IMR-90 (cell line): ENCODE data around the gene PCDH12. TPM values are rescaled to one million over a fixed set of nuclear protein-coding genes. Genes with fewer than 3 reads are reported as not detected.

Experiments used
- ATAC-seq: fragments of 200-7000 bp; cut with Tn5 transposase; 2 replicates; pipeline ENCODE4 v1.9.1; 2020; ENCODE audit warnings: low read depth, mild to moderate bottlenecking, moderate library complexity
- BruUV-seq: library from RNA; stranded (reverse); fragments of 400-500 nt; replicated peaks from 2 replicates; lab custom pipeline; 2021; lab: Mats Ljungman, UMichigan
- CTCF ChIA-PET: fragments of 300-600 bp; formaldehyde crosslinking; extraction: SDS; loops from one replicate; lab custom pipeline; 2021; ENCODE audit warnings: antibody characterized with exemption; lab: Yijun Ruan, JAX
- POLR2A ChIA-PET: fragments of 300-600 bp; sonication (Branson Sonifier 250); formaldehyde crosslinking; loops from one replicate; lab custom pipeline; 2022; ENCODE audit warnings: antibody characterized with exemption; ENCODE audit not compliant: unreplicated experiment; lab: Charles Lee
- DNase-seq: peaks from one replicate; pipeline ENCODE4 v3.0.0; 2013
- H2AFZ ChIP-seq: replicated peaks from 2 replicates; pipeline ENCODE3; 2013; ENCODE audit warnings: low read length, mild to moderate bottlenecking; ENCODE audit not compliant: poor library complexity
- H2AK5ac ChIP-seq: 2 replicates; pipeline ENCODE4 v1.6.1; 2013; ENCODE audit warnings: low read depth, low read length, inconsistent platforms
- H2AK9ac ChIP-seq: replicated peaks from 2 replicates; pipeline ENCODE3; 2013; ENCODE audit warnings: mild to moderate bottlenecking, low read depth, low read length, moderate library complexity; ENCODE audit not compliant: poor library complexity
- H2BK120ac ChIP-seq: 2 replicates; pipeline ENCODE4 v1.6.1; 2013; ENCODE audit warnings: low read depth, low read length, inconsistent platforms
- H2BK15ac ChIP-seq: 3 replicates; pipeline ENCODE4 v1.6.1; 2013; ENCODE audit warnings: low read depth, low read length, inconsistent platforms
- H2BK20ac ChIP-seq: 2 replicates; pipeline ENCODE4 v1.6.1; 2013; ENCODE audit warnings: low read depth, mild to moderate bottlenecking, inconsistent platforms, low read length, moderate library complexity
- H2BK5ac ChIP-seq: 2 replicates; pipeline ENCODE4 v1.6.1; 2013; ENCODE audit warnings: mild to moderate bottlenecking, low read depth, low read length, inconsistent platforms; ENCODE audit not compliant: poor library complexity, severe bottlenecking
- H3K14ac ChIP-seq: replicated peaks from 2 replicates; pipeline ENCODE4 v1.6.1; 2013; ENCODE audit warnings: low read depth, low read length, inconsistent platforms
- H3K18ac ChIP-seq: 2 replicates; pipeline ENCODE4 v1.6.1; 2013; ENCODE audit warnings: low read depth, low read length, control low read depth
- H3K23ac ChIP-seq: 2 replicates; pipeline ENCODE4 v1.6.1; 2013; ENCODE audit warnings: low read depth, low read length, inconsistent platforms
- H3K27ac ChIP-seq: 2 replicates; pipeline ENCODE4 v1.5.1; 2013; ENCODE audit warnings: mild to moderate bottlenecking, control low read depth, low read length; ENCODE audit not compliant: insufficient read depth
- H3K27me3 ChIP-seq: 2 replicates; pipeline ENCODE4 v1.6.1; 2013; ENCODE audit warnings: low read length; ENCODE audit not compliant: control insufficient read depth, insufficient read depth
- H3K36me3 ChIP-seq: 2 replicates; pipeline ENCODE4 v1.6.1; 2013; ENCODE audit warnings: low read length, mixed read lengths; ENCODE audit not compliant: control insufficient read depth, insufficient read depth
- H3K4ac ChIP-seq: 2 replicates; pipeline ENCODE4 v1.6.1; 2013; ENCODE audit warnings: low read depth, low read length, inconsistent platforms
- H3K4me1 ChIP-seq: 2 replicates; pipeline ENCODE4 v1.6.1; 2013; ENCODE audit warnings: low read length, mixed read lengths; ENCODE audit not compliant: control insufficient read depth, insufficient read depth
- H3K4me2 ChIP-seq: 2 replicates; pipeline ENCODE4 v1.6.1; 2013; ENCODE audit warnings: low read depth, mild to moderate bottlenecking, control low read depth, low read length, moderate library complexity
- H3K4me3 ChIP-seq: 2 replicates; pipeline ENCODE4 v1.5.1; 2013; ENCODE audit warnings: low read depth, mild to moderate bottlenecking, control low read depth, low read length, moderate library complexity; ENCODE audit not compliant: insufficient read depth
- H3K56ac ChIP-seq: 2 replicates; pipeline ENCODE4 v1.6.1; 2013; ENCODE audit warnings: low read length, inconsistent platforms; ENCODE audit not compliant: insufficient read depth; ENCODE audit errors: extremely low read depth
- H3K79me1 ChIP-seq, 2 experiments: 2 replicates each; pipeline ENCODE4 v1.6.1; 2013; ENCODE audit warnings: low read length in 2 of 2, inconsistent platforms in 1 of 2, low read depth in 1 of 2
- H3K9ac ChIP-seq: 2 replicates; pipeline ENCODE4 v1.6.1; 2013; ENCODE audit warnings: low read depth, low read length, control low read depth
- H3K9me1 ChIP-seq: 2 replicates; pipeline ENCODE4 v1.6.1; 2013; ENCODE audit warnings: low read length, inconsistent platforms; ENCODE audit not compliant: insufficient read depth
- H3K9me3 ChIP-seq: 2 replicates; pipeline ENCODE4 v1.6.1; 2013; ENCODE audit warnings: low read length; ENCODE audit not compliant: control insufficient read depth, insufficient read depth
- H4K20me1 ChIP-seq: 2 replicates; pipeline ENCODE4 v1.6.1; 2013; ENCODE audit warnings: low read length, inconsistent platforms; ENCODE audit not compliant: insufficient read depth
- H4K5ac ChIP-seq: 2 replicates; pipeline ENCODE4 v1.6.1; 2013; ENCODE audit warnings: mild to moderate bottlenecking, low read depth, low read length, control low read depth
- H4K8ac ChIP-seq, 2 experiments: 2 replicates each; pipeline ENCODE4 v1.6.1; 2013; ENCODE audit warnings: low read depth in 2 of 2, low read length in 2 of 2, control low read depth in 1 of 2, inconsistent platforms in 1 of 2
- H4K91ac ChIP-seq: 2 replicates; pipeline ENCODE4 v1.6.1; 2013; ENCODE audit warnings: low read depth, low read length, inconsistent platforms; ENCODE audit not compliant: insufficient read depth
- CTCF ChIP-seq: conservative IDR thresholded peaks from 2 replicates; pipeline ENCODE4 v1.5.1; 2012; ENCODE audit warnings: mild to moderate bottlenecking, low read depth, low read length, improper control_type of control experiment
- ELK1 ChIP-seq: fragments of 150-350 bp; IDR thresholded peaks from 2 replicates; pipeline ENCODE4 v1.6.1; 2016; ENCODE audit warnings: low read depth, mild to moderate bottlenecking, low read length, moderate library complexity, borderline replicate concordance
- FOS ChIP-seq: fragments of 150-350 bp; IDR thresholded peaks from 2 replicates; pipeline ENCODE4 v1.6.1; 2016; ENCODE audit warnings: low read depth, low read length
- MAFK ChIP-seq: IDR thresholded peaks from 2 replicates; pipeline ENCODE4 v1.6.1; 2012; ENCODE audit warnings: low read depth, low read length, improper control_type of control experiment
- MAZ ChIP-seq: IDR thresholded peaks from 2 replicates; pipeline ENCODE4 v1.6.1; 2012; ENCODE audit warnings: low read depth, mild to moderate bottlenecking, low read length, improper control_type of control experiment, moderate library complexity, borderline replicate concordance
- MXI1 ChIP-seq: IDR thresholded peaks from 2 replicates; pipeline ENCODE4 v1.6.1; 2012; ENCODE audit warnings: low read depth, mild to moderate bottlenecking, low read length, moderate library complexity, borderline replicate concordance
- NFE2L2 ChIP-seq: fragments of 150-350 bp; IDR thresholded peaks from 2 replicates; pipeline ENCODE4 v1.6.1; 2016; ENCODE audit warnings: low read depth, mild to moderate bottlenecking, low read length
- RFX5 ChIP-seq: IDR thresholded peaks from 2 replicates; pipeline ENCODE4 v1.8.0; 2012; ENCODE audit warnings: low read depth, mild to moderate bottlenecking, low read length, moderate library complexity
- SMC3 ChIP-seq: fragments of 150-350 bp; IDR thresholded peaks from 2 replicates; pipeline ENCODE4 v1.6.1; 2016; ENCODE audit warnings: low read depth, mild to moderate bottlenecking, antibody characterized with exemption, low read length, moderate library complexity
- WGBS, 2 experiments: methylation state at CpG; one replicate each; pipeline versions ENCODE4 v1.1.5 to v1.1.7; 2013; ENCODE audit warnings: missing lambda C conversion rate in 2 of 2; ENCODE audit not compliant: insufficient read length in 1 of 2; ENCODE audit errors: extremely low coverage in 2 of 2; 5-methylcytosine and 5-hydroxymethylcytosine counted together
- dilution Hi-C: fragments of 300-500 bp; cut with HindIII; formaldehyde crosslinking; loops from one replicate; pipeline ENCODE4 v1.14.3; 2018; ENCODE audit warnings: low sequenced_read_pairs; ENCODE audit not compliant: unreplicated experiment
- in situ Hi-C: fragments of 300-500 bp; cut with MboI; formaldehyde crosslinking; loops from 3 replicates; pipeline ENCODE4 v1.14.3; 2019; ENCODE audit warnings: low sequenced_read_pairs, inconsistent platforms, mixed read lengths
- intact Hi-C: fragments of 100-400 bp; cut with micrococcal nuclease; formaldehyde crosslinking; loops from 2 replicates; pipeline ENCODE4 v1.10.0; 2022
- polyA plus RNA-seq, 3 experiments: library from polyadenylated mRNA; depleted of rRNA; stranded (reverse); fragments of >200 nt; gene quantifications; 2 replicates each; pipeline ENCODE4 v1.2.3, GENCODE V29; 2012; ENCODE audit warnings: low replicate concordance in 1 of 3
- total RNA-seq: library from RNA; depleted of rRNA; stranded (reverse); fragments of >200 nt; gene quantifications from 2 replicates; pipeline ENCODE4 v1.2.3, GENCODE V29; 2012

The PCDH12 gene
- total and polyA plus RNA-seq, 2 of the 4 experiments (the other 2 are of a cell fraction), result 0.02 to 0.18 TPM

GRCh38 chr5:141919218-141920119 lies 38.5 kb downstream of the PCDH12 start:
- dilution Hi-C loops (no loop called here), in situ Hi-C loops (no loop called here), intact Hi-C loops (no loop called here)
- POLR2A ChIA-PET, result no interaction called here
- 73% methylated on average over 4 of the region's 8 CpGs; no CpG with 5 or more reads in 1 of the 2 experiments for WGBS, 2 experiments
- Histone ChIP-seq H3K9ac (no peak overlapping the region), H2AK5ac (no peak overlapping the region), H3K14ac (no peak overlapping the region), H3K36me3 (no peaks in the 10 kb centered on the region), H3K23ac (no peak overlapping the region), H4K8ac (no peak overlapping the region), H2AK9ac (no peak overlapping the region), H2AFZ (no peak overlapping the region), H3K4me2 (no peak overlapping the region), H3K9me1 (no peaks in the 10 kb centered on the region; the same call in 1 of the 2 replicates), H3K4ac (no peak overlapping the region), H4K91ac (no peak overlapping the region), H3K4me3 (no peak overlapping the region), H3K18ac (no peak overlapping the region), H3K27me3 (peaks cover 27% of the 10 kb centered on the region), H2BK20ac (no peak overlapping the region), H3K79me1 (peaks cover 12 to 15% of the 10 kb centered on the region in 2 experiments), H3K56ac (no peak overlapping the region), H2BK120ac (no peak overlapping the region), H3K27ac (no peak overlapping the region), H3K4me1 (peaks cover 5% of the 10 kb centered on the region), H3K9me3 (no peaks in the 10 kb centered on the region), H4K20me1 (no peaks in the 10 kb centered on the region), H2BK5ac (no peak overlapping the region), H4K5ac (no peak overlapping the region), H2BK15ac (no peak overlapping the region)
- no peak for DNase-seq
- CTCF ChIA-PET, result no interaction called here
- no TSS peak for BruUV-seq
- no peak for TF ChIP-seq RFX5
- TF ChIP-seq MAFK, result no peak
- no peak for TF ChIP-seq SMC3
- no peak for TF ChIP-seq MAZ
- no peak for TF ChIP-seq MXI1
- TF ChIP-seq NFE2L2, result no peak
- no peak for TF ChIP-seq FOS
- TF ChIP-seq ELK1, result no peak
- no peak for TF ChIP-seq CTCF
- no peak for ATAC-seq
